ENCODE data around the gene GPD1.

The GPD1 gene

GRCh38 chr12:50062728-50063460 is 40.9 kb upstream of the GPD1 start:
- peaks cover 55% of the 10 kb centered on the region for H3K27me3 Mint-ChIP-seq
- no peak for DNase-seq (ENCODE audit: low spot score in 2 of 2)
- H3K9me3 Mint-ChIP-seq: no peaks in the 10 kb centered on the region
- no peak overlapping the region for H3K4me3 Mint-ChIP-seq
- H3K4me1 Mint-ChIP-seq: peaks cover 6% of the 10 kb centered on the region
- ATAC-seq (replicated peaks; ENCODE audit: extremely low read depth, poor library complexity, severe bottlenecking): no peak
- H3K36me3 Mint-ChIP-seq (ENCODE audit: insufficient read depth): peaks cover 3% of the 10 kb centered on the region
- no peak overlapping the region for H3K27ac Mint-ChIP-seq (ENCODE audit: low read depth)

GRCh38 chr12:50065726-50066310 is 38.0 kb upstream of the GPD1 start:
- H3K4me1 Mint-ChIP-seq: peaks cover 10% of the 10 kb centered on the region
- peaks cover 27% of the 10 kb centered on the region for H3K27me3 Mint-ChIP-seq
- no peaks in the 10 kb centered on the region for H3K9me3 Mint-ChIP-seq
- no peak overlapping the region for H3K4me3 Mint-ChIP-seq
- no peak for ATAC-seq (replicated peaks; ENCODE audit: extremely low read depth, poor library complexity, severe bottlenecking)
- no peaks in the 10 kb centered on the region for H3K36me3 Mint-ChIP-seq (ENCODE audit: insufficient read depth)
- no peak overlapping the region for H3K27ac Mint-ChIP-seq (ENCODE audit: low read depth)
- DNase-seq (ENCODE audit: low spot score in 2 of 2): no peak

- ATAC-seq (replicated peaks; ENCODE audit: extremely low read depth, poor library complexity, severe bottlenecking) (no peak), DNase-seq (ENCODE audit: low spot score in 2 of 2) (no peak)
- peaks cover 10% of the 10 kb centered on the region for H3K4me1 Mint-ChIP-seq
- no peak overlapping the region for H3K4me3 Mint-ChIP-seq
- H3K27ac Mint-ChIP-seq (ENCODE audit: low read depth): no peak overlapping the region
- H3K36me3 Mint-ChIP-seq (ENCODE audit: insufficient read depth): no peaks in the 10 kb centered on the region
- H3K9me3 Mint-ChIP-seq: no peaks in the 10 kb centered on the region
- H3K27me3 Mint-ChIP-seq: peaks cover 21% of the 10 kb centered on the region
These were observed 37.4 kb upstream of the GPD1 start for GRCh38 chr12:50066402-50066801.

GRCh38 chr12:50069069-50069468 is 34.7 kb upstream of the GPD1 start:
- Mint-ChIP-seq H3K27me3 (no peaks in the 10 kb centered on the region), H3K4me1 (peaks cover 10% of the 10 kb centered on the region), H3K36me3 (ENCODE audit: insufficient read depth) (no peaks in the 10 kb centered on the region), H3K9me3 (no peaks in the 10 kb centered on the region), H3K4me3 (no peak overlapping the region), H3K27ac (ENCODE audit: low read depth) (no peak overlapping the region)
- no peak for DNase-seq (ENCODE audit: low spot score in 2 of 2)
- ATAC-seq (replicated peaks; ENCODE audit: extremely low read depth, poor library complexity, severe bottlenecking): no peak

GRCh38 chr12:50069539-50069938 is 34.3 kb upstream of the GPD1 start:
- Mint-ChIP-seq H3K4me1 (peaks cover 10% of the 10 kb centered on the region), H3K27ac (ENCODE audit: low read depth) (no peak overlapping the region), H3K9me3 (no peaks in the 10 kb centered on the region), H3K4me3 (no peak overlapping the region), H3K36me3 (ENCODE audit: insufficient read depth) (no peaks in the 10 kb centered on the region), H3K27me3 (no peaks in the 10 kb centered on the region)
- ATAC-seq (replicated peaks; ENCODE audit: extremely low read depth, poor library complexity, severe bottlenecking) (no peak), DNase-seq (ENCODE audit: low spot score in 2 of 2) (no peak)

- Mint-ChIP-seq H3K27ac (ENCODE audit: low read depth) (no peak overlapping the region), H3K9me3 (no peaks in the 10 kb centered on the region), H3K27me3 (no peaks in the 10 kb centered on the region), H3K4me3 (no peak overlapping the region), H3K4me1 (peaks cover 15% of the 10 kb centered on the region), H3K36me3 (ENCODE audit: insufficient read depth) (peaks cover 3% of the 10 kb centered on the region)
- DNase-seq (ENCODE audit: low spot score in 2 of 2): peak; percentile 32 to 52
- ATAC-seq (replicated peaks; ENCODE audit: extremely low read depth, poor library complexity, severe bottlenecking): peak; percentile 37
These were observed 33.3 kb upstream of the GPD1 start for GRCh38 chr12:50070314-50071060.

- Mint-ChIP-seq H3K4me1 (peaks cover 15% of the 10 kb centered on the region), H3K27ac (ENCODE audit: low read depth) (no peak overlapping the region), H3K27me3 (no peaks in the 10 kb centered on the region), H3K4me3 (no peak overlapping the region), H3K36me3 (ENCODE audit: insufficient read depth) (peaks cover 3% of the 10 kb centered on the region), H3K9me3 (no peaks in the 10 kb centered on the region)
- DNase-seq (ENCODE audit: low spot score in 2 of 2) (no peak), ATAC-seq (replicated peaks; ENCODE audit: extremely low read depth, poor library complexity, severe bottlenecking) (no peak)
These were observed 31.5 kb upstream of the GPD1 start for GRCh38 chr12:50072198-50072907.

GRCh38 chr12:50073206-50073605 is 30.6 kb upstream of the GPD1 start:
- no peaks in the 10 kb centered on the region for H3K27me3 Mint-ChIP-seq
- no peaks in the 10 kb centered on the region for H3K9me3 Mint-ChIP-seq
- ATAC-seq (replicated peaks; ENCODE audit: extremely low read depth, poor library complexity, severe bottlenecking): no peak
- H3K27ac Mint-ChIP-seq (ENCODE audit: low read depth): no peak overlapping the region
- H3K36me3 Mint-ChIP-seq (ENCODE audit: insufficient read depth): peaks cover 3% of the 10 kb centered on the region
- no peak for DNase-seq (ENCODE audit: low spot score in 2 of 2)
- no peak overlapping the region for H3K4me3 Mint-ChIP-seq
- peaks cover 15% of the 10 kb centered on the region for H3K4me1 Mint-ChIP-seq

- Mint-ChIP-seq H3K4me1 (peaks cover 15% of the 10 kb centered on the region), H3K27me3 (no peaks in the 10 kb centered on the region), H3K9me3 (no peaks in the 10 kb centered on the region), H3K27ac (ENCODE audit: low read depth) (no peak overlapping the region), H3K36me3 (ENCODE audit: insufficient read depth) (peaks cover 3% of the 10 kb centered on the region), H3K4me3 (no peak overlapping the region)
- DNase-seq (ENCODE audit: low spot score in 2 of 2) (no peak), ATAC-seq (replicated peaks; ENCODE audit: extremely low read depth, poor library complexity, severe bottlenecking) (no peak)
These were observed 30.1 kb upstream of the GPD1 start for GRCh38 chr12:50073712-50074111.

- Mint-ChIP-seq H3K4me3 (no peak overlapping the region), H3K27me3 (no peaks in the 10 kb centered on the region), H3K9me3 (no peaks in the 10 kb centered on the region), H3K36me3 (ENCODE audit: insufficient read depth) (peaks cover 3% of the 10 kb centered on the region), H3K4me1 (peaks cover 11% of the 10 kb centered on the region), H3K27ac (ENCODE audit: low read depth) (peak overlapping the region; percentile 61)
- peak; percentile 62 to 74 for DNase-seq (ENCODE audit: low spot score in 2 of 2)
- ATAC-seq (replicated peaks; ENCODE audit: extremely low read depth, poor library complexity, severe bottlenecking): peak; percentile 84
These were observed 28.6 kb upstream of the GPD1 start for GRCh38 chr12:50074936-50075807.

- Mint-ChIP-seq H3K9me3 (no peaks in the 10 kb centered on the region), H3K4me1 (peaks cover 5% of the 10 kb centered on the region), H3K36me3 (ENCODE audit: insufficient read depth) (peaks cover 3% of the 10 kb centered on the region), H3K27ac (ENCODE audit: low read depth) (no peak overlapping the region), H3K27me3 (no peaks in the 10 kb centered on the region), H3K4me3 (no peak overlapping the region)
- no peak for ATAC-seq (replicated peaks; ENCODE audit: extremely low read depth, poor library complexity, severe bottlenecking)
- no peak for DNase-seq (ENCODE audit: low spot score in 2 of 2)
These were observed 28.0 kb upstream of the GPD1 start for GRCh38 chr12:50075808-50076170.

- Mint-ChIP-seq H3K36me3 (ENCODE audit: insufficient read depth) (peaks cover 3% of the 10 kb centered on the region), H3K4me3 (no peak overlapping the region), H3K27me3 (no peaks in the 10 kb centered on the region), H3K4me1 (peaks cover 5% of the 10 kb centered on the region), H3K9me3 (no peaks in the 10 kb centered on the region), H3K27ac (ENCODE audit: low read depth) (no peak overlapping the region)
- DNase-seq (ENCODE audit: low spot score in 2 of 2) (no peak), ATAC-seq (replicated peaks; ENCODE audit: extremely low read depth, poor library complexity, severe bottlenecking) (no peak)
These were observed 26.7 kb upstream of the GPD1 start for GRCh38 chr12:50077099-50077498.
